Keratinocyte (primary cell): ENCODE data around the gene ZNG1C. TPM values are rescaled to one million over a fixed set of nuclear protein-coding genes. Genes with fewer than 3 reads are reported as not detected.

Experiments
- polyA plus RNA-seq, 5 experiments: library from polyadenylated mRNA; depleted of rRNA in 3 of 5; stranded (reverse) in 3 of 5; stranded (forward) in 1 of 5; unstranded in 1 of 5; fragments of >200 nt; gene quantifications; 1 replicate in 1 of 5; 2 replicates in 3 of 5; 3 replicates in 1 of 5; pipeline versions ENCODE4 v1.2.1 to v1.2.3, GENCODE V29; 2011 to 2012; ENCODE audit warnings: missing spikeins in 2 of 5, low read depth in 1 of 5, low replicate concordance in 1 of 5

Gene ZNG1C
- polyA plus RNA-seq, 1 donor (not counting 4 experiments of a cell fraction or from before 2014, with no cell fraction given), result 81.1 TPM

Other genes starting within 250 kb of the ZNG1C start
- not detected in 3 replicates for gene FOXD4L3, start 60.9 kb downstream of the ZNG1C start, polyA plus RNA-seq
- 0.18 TPM in 1 of 3 replicates, not detected in the others for gene PGM5, start 114.6 kb downstream of the ZNG1C start, polyA plus RNA-seq